ENCODE data around the gene EGFLAM.

DNA sequence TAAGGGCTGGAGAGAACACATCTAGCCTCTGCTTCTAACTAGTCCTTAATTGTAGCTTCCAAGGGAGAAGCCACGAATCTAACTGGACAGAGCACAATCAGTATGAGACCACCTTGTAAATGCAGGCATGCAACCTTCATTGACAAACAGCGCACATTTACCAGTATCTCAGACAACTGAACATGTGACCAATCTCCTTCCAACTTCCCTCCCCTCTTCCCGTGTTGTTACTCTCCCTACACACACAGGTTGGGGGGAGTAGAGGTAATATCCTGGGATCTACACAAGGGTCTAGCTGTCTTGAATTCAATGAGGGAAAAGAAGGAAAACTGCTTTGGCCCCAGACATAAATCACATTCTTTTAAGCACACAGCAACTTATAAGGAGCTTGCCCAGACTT lies 220.5 kb downstream of the EGFLAM start:
- TF ChIP-seq, protein P1, sequence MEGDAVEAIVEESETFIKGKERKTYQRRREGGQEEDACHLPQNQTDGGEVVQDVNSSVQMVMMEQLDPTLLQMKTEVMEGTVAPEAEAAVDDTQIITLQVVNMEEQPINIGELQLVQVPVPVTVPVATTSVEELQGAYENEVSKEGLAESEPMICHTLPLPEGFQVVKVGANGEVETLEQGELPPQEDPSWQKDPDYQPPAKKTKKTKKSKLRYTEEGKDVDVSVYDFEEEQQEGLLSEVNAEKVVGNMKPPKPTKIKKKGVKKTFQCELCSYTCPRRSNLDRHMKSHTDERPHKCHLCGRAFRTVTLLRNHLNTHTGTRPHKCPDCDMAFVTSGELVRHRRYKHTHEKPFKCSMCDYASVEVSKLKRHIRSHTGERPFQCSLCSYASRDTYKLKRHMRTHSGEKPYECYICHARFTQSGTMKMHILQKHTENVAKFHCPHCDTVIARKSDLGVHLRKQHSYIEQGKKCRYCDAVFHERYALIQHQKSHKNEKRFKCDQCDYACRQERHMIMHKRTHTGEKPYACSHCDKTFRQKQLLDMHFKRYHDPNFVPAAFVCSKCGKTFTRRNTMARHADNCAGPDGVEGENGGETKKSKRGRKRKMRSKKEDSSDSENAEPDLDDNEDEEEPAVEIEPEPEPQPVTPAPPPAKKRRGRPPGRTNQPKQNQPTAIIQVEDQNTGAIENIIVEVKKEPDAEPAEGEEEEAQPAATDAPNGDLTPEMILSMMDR (IDR thresholded peaks at IDR 0.05): no peak
- no peak for TF ChIP-seq POLR2A (IDR thresholded peaks at IDR 0.05)

Measured in heart left ventricle (tissue), 13 donors.